Raji (cell line): Measurements from ENCODE around the gene PRRG3.

Experiments used
- POLR2A ChIP-seq: IDR thresholded peaks from 2 replicates; pipeline ENCODE4 v1.6.1; 2011; ENCODE audit warnings: low read depth, low read length, control low read depth; ENCODE audit not compliant: insufficient read depth

The PRRG3 gene

DNA sequence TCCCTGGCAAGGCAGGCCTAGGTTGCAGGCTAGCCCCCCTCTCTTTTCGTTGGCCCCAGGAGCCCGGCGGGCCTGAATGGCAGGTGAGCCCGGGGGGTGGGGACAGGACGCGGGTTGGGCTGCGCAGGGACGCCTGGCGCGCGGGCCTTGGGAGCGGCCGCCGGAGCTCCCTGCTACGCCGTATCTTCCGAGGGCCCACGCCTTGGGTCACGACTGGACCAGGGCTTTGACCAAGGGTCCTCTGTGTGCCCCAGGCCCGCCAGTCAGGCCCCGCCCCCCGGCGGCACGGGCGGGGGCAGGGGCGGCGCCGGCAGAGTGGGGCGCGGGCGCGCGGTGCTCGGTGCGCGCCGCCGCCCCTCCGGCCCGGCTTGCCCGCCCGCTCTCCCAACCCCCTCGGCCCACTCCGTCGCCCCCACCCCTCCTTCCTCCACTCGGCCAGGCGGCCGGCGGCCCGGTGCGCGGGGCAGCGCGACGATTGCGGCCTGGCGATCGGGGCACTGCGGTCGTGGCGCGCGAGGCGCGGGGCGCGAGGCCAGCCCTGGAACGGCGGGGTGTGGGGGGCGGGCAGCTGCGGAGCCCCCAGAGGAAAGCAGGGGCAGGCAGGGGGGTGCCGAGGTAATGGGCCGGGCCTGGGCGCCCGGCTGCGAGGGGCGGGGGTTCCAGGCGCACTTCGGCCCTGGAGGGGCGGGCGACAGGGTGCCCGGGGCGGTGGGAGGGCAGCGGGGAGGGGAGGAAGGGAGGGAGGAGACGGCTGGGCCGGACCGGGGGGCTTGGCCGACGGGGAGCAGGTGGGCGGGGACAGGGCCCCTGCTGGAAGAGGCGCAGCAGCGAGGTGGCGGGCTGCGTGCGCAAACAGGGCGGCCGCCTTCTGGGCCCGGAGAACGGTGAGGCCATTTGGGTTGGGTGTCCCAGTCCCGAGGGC is at the start of gene PRRG3:
Gene PRRG3, plus strand, starts transcription at position 798 of the 922 bp plus-strand sequence. CDS start 3,357 bp downstream, outside the sequence.
- no peak for TF ChIP-seq POLR2A

DNA sequence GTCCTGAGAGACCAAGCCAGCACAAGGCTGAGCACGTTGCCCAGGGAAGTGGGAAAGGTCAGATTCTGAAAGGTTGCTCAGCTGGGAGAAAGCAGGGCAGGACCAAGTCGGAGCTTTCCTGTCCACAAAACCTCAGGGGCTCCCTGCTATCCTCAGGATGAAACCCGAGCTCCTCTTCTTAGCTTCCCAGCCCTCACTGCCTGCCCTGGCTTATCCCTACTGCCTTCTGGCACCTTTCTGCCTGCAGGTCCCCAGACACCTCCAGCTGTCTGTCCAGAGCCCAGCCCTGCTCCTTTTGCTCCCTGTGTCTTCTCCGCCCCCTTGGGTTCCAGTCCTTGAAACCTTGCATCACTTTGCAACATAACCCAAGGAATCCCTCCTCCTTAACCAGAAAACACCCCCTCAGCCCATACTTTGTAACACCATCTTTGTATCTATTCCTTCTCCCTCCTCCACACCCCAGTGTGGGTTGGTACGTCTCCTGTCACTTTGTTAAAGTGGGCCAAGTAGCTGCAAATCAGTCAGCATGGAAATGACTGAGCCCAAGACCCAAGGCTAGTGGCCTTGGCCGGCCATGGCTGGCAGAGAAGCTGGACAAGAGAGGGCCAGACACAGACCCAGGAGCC is 20.0 kb upstream of the PRRG3 start:
- TF ChIP-seq POLR2A: no peak

DNA sequence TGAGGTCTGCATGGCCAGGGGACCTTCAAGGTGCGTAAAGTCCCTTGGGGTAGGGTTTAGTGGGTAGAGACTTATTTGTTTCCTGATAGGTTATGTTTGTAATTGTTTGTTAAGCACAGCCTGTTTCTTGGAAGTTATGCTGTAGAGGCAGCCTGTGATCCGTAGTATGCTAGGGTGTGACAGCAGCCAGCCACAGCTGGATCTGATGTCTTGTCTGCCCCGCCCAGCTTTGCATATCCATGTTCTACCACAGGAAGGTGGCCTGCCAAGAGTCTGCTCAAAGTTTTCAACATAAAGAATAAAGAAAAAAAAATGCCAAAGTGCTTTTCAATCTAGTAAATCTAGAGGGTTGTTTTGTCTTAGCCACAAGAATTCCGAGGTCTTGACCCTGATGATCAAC is 19.1 kb upstream of the PRRG3 start:
- no peak for TF ChIP-seq POLR2A

DNA sequence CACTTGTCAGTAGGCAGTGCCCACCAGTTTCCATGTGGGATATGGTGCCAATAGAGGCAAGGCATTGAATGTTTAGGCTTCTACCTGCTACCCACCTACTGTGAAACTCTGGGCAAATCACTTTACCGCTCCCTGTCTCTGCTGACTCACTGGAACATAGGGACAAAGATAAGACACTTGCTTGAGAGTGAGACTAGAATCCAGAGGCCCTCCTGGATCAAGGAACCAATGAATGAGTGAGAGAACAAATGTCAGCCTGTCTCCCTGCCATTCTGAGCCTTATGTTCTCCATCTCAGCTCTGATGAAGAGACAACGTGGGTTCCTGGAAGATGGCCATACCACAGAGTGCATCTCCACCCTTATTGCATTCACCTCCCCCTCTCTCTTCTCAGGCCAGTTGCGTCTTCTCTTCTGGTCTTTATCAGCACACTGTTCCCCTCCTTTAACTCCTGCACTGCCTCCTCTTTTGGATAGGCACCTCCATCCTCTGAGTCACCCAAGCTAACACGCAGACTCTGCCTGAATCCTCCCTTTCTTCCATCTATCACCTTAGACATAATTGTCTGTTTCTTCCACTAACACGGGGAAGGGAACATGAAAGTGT is 15.4 kb upstream of the PRRG3 start:
- no peak for TF ChIP-seq POLR2A

DNA sequence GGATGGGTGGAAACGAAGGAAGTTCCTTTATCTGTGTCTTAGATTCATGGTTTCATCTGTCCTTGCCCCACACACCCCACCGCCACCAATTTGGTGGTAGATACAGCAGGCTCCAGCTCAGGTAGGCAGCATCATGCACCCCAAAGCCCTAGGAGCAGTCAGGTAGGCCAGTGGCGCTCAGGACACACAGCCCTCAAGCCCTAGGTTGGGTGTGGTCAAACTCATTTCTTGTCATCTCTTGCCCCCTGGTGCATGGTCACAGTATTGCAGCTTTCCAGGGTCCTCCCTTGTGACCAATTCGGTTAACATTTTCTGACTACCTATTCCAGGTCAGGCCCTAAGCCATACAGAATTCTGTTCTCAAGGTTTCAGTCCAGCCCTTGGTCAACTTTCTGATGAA is 14.5 kb upstream of the PRRG3 start:
- no peak for TF ChIP-seq POLR2A

DNA sequence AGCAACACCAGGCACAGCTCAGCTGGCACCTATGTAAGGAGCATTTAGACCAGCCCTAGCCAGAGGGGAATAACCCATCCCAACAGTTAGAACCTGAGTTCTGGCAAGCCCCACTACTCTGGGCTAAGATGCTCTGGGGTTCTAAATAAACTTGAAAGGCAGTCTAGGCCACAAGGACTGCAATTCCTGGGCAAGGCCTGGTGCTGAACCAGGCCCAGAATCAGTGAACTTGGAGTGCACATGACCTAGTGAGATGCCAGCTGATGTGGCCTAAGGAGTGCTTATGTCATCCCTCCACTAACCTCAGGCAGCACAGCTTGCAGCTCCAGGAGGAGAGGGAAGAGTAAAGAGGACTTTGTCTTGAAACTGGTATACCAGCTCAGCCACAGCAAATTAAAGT is 7.6 kb upstream of the PRRG3 start:
- no peak for TF ChIP-seq POLR2A

DNA sequence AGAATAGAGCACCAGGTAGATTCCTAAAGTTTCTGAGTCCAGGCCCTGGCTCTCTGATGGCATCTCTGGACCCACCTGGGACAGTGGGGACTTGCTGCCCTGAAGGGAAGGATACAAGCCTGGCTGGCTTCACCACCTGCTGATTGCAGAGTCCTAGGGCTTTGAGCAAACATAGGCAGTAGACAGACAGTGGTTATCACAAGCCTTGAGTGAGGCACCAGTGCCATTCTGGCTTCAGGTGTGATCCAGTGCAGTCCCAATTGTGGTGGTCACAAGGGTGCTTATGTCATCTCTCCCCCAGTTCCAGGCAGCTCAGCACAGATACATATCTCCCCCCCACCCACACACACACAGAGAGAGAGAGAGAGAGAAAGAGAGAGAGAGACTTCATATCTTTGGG is 6.6 kb upstream of the PRRG3 start:
- no peak for TF ChIP-seq POLR2A

DNA sequence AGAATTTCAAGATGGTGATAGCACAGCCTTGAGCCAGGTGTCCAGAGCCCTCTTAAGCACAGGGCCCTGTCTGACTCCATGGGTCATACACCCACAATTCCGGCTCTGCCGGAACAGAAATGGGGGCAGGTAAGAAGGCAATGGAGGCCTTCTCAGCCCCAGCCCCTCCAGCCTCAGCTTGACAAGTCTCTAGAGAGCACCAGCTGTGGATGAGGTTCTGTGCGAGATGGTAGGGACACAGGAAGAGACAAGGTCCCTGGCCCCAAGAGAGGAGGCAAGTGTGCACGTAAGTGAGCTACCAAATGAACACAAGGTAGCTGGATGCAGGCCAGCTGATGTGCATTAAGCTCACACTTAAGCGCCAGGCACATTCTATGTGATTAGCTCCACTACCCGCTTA is 2.4 kb upstream of the PRRG3 start:
- no peak for TF ChIP-seq POLR2A

DNA sequence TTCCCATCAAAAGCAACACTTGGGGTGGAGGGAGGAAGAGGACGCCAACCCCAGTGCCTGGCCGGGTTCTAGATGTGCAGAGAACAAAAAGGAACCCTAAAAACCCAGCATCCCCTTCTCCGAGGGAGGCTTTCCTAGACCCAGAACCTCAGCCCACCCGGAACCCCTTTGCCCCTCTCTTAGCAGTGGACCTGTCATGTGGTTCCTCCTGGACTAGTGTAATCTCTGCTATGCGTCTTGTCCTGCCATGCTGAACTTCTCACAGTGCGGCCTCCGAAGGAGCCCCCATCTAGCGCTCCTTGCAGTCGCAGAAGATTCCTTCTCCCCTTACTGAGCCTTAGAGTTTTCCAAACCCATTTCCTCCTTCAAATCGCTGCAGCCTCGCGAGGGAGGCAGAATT is 1.1 kb upstream of the PRRG3 start:
- no peak for TF ChIP-seq POLR2A

DNA sequence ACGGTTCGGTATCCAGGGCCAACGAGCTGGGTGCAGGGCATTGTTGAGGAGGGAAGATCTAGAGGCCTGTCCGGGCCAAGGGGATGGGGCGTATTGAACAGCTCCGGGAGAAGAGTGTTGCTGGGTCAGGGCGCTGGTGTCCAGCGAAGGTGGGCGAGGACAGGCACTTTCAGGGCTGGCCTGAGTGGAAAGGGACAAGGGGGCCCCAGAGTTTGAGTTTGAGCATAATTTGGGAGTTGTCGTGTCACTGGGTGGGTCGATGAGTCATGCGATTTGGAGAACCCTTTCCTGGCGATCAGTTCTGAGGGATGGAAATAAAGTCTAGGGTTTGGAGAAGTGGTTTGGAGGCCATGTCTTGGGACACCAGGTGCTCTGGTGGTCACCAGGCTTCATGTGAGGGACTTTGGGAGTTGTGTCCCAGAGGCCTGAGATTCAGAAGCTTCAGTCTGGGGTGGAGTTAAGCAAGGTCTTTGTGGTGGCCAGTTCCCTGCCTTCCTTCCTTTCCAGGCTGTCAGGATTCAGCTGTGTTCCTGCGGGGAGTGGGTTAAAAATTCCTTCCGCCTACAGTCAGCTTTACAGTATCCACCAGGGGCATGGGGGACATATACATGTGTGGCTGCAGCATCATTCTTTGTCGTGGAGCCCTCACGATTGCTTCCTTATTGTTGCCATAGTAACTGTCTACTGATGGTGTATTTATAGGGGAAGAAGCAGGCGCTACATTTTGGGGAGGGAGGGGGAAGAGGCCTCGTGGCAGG is 504 bp downstream of the PRRG3 start:
- TF ChIP-seq POLR2A: no peak

DNA sequence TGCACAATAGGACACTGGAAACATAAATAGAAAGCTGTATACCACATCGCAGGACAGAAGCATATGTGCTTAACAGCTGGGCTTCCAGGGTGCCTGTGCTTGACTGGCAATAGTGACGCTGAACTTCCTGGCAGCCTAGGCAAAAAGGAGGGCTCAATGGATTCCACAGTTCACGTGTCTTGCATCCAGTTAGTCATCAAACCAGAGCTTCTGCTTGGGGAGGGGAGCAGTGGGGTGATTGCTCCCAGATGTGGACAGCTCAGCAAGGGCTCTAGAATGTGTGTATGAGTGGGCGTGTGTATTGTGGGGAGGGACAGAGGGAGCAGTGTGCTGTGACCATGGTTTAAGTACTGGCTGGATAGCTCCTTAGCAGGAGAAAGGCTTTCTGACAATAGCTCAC is 2.3 kb downstream of the PRRG3 start:
- TF ChIP-seq POLR2A: no peak

DNA sequence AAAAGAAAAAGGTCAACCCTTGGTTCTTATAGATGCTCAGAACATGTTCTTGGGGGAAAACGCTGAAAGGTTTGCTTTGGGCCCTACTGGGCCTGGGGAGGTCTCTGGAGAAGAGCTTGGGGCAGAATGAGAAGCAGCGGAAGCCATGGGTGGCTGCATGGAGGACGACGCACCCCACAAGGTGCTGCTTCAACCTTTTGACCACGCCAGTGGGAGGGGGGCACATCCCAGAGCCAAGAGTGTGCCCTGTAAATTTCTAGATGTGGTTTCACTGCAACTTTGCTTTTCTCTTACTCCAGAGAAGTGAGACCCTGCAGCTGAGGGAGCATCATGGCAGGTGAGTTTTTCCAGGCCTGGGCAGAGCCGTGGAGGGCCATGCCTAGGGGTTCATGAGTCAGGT is 3.2 kb downstream of the PRRG3 start:
- TF ChIP-seq POLR2A: no peak

DNA sequence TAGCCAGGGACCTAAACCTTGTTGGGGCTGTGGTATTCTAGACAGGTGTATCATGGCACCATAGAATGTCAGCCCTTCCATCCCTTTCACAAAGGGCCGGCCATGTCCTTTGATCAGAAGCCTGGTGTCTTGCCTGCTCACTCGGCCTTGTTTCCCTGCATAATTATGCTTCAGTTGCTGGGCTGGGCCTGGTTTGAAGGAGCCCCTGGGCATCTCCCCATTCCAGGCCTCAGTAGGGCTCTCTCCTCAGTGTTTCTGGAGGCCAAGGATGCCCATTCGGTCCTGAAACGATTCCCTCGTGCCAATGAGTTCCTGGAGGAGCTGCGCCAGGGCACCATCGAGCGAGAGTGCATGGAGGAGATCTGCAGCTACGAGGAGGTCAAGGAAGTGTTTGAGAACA is 4.5 kb downstream of the PRRG3 start:
- no peak for TF ChIP-seq POLR2A

DNA sequence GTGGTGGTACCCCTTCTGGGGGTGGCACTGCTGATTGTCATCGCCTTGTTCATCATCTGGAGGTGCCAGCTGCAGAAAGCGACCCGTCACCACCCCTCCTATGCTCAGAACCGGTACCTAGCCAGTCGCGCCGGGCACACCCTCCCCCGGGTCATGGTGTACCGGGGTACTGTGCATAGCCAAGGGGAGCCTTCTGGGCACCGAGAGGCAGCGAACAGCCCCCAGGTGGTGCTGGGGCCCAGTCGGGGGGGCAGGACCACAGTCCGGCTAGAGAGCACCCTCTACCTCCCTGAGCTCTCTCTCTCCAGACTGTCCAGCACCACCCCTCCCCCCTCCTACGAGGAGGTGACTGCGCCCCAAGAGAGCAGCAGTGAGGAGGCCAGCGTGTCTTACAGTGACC is 5.3 kb downstream of the PRRG3 start:
- no peak for TF ChIP-seq POLR2A

DNA sequence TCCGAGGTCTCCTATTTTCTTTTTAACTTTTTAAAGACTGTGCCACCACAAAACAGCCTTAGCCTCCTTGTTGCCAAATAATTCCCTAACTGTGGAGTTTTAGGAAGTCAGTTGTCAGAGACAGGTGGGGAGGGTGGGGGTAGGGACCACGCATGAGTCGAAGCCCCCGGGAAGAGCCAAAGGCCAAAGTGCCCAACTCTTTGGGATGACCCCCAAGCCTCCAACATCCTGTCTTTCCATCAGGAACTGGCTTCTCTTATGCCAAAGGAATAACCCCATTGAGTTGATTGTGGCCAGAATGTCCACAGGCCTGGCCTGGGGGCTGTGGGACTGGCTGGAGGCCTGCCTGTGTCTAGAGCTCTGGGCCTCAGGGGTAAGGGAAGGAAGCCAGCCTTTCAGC is 5.8 kb downstream of the PRRG3 start:
- no peak for TF ChIP-seq POLR2A

DNA sequence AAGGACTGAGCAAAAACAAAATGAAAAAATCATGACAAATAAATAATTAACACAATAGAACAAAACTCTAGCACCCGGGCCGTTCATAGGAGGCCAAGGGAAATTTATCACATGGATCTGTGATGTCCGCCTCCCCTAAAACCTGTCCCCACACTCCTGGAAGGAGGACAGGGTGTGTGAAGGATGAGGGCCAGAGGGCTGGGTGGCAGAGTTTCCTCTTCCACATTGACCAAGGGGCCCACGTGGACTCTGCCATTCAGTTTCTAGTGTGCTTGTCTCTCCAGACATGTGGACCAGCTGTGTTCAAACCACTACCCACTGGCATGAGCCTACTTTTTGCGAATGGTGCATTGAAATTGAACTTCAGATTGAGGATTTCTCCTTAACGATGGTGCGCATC is 6.3 kb downstream of the PRRG3 start:
- no peak for TF ChIP-seq POLR2A
